Lower leg skin (tissue), 3 donors: ENCODE measurements around the gene COG5.

ENCODE experiments used
- CTCF ChIP-seq, 3 donors: fragments of 450-650 bp; IDR thresholded peaks; one replicate each; pipeline ENCODE4 v1.5.1; 2016; ENCODE audit warnings: antibody characterized with exemption in 3 of 3, mild to moderate bottlenecking in 3 of 3, moderate library complexity in 2 of 3
- POLR2A ChIP-seq, 2 donors: fragments of 450-650 bp; IDR thresholded peaks; one replicate each; pipeline ENCODE4 v1.6.1; 2016 to 2017; ENCODE audit warnings: antibody characterized with exemption in 2 of 2, mild to moderate bottlenecking in 1 of 2, moderate library complexity in 1 of 2

- no peak for TF ChIP-seq CTCF (IDR thresholded peaks at IDR 0.05)
- no peak for TF ChIP-seq POLR2A (IDR thresholded peaks at IDR 0.05)
Observed at GRCh38 chr7:107467972-107468371, 95.7 kb downstream of the COG5 start.
